ENCODE measurements around the gene SGCD.

- no peak for TF ChIP-seq FOXK2 (IDR thresholded peaks at IDR 0.05)
- no peak for TF ChIP-seq SP1 (IDR thresholded peaks at IDR 0.05)
- no peak for TF ChIP-seq PKNOX1 (IDR thresholded peaks at IDR 0.05)
- no peak for TF ChIP-seq FOXM1 (IDR thresholded peaks at IDR 0.05; ENCODE audit: borderline replicate concordance)
- no peak for TF ChIP-seq L3MBTL2 (conservative IDR thresholded peaks at IDR 0.05)
- no peak for TF ChIP-seq BHLHE40 (IDR thresholded peaks at IDR 0.05; ENCODE audit: borderline replicate concordance)
- TF ChIP-seq CTBP1 (IDR thresholded peaks at IDR 0.05; ENCODE audit: borderline replicate concordance), result no peak
- no peak for TF ChIP-seq ELF4 (IDR thresholded peaks at IDR 0.05)
- TF ChIP-seq TARDBP (IDR thresholded peaks at IDR 0.05), result no peak
- no peak for TF ChIP-seq SUZ12 (IDR thresholded peaks at IDR 0.05)
Measured at GRCh38 chr5:156351423-156351822, 24.5 kb downstream of the SGCD start.

Measured in HEK293T (cell line).